HCT116 (cell line): ENCODE data around the gene THADA. TPM values are rescaled to one million over a fixed set of nuclear protein-coding genes. Genes with fewer than 3 reads are reported as not detected.

Experiments
- ATAC-seq: fragments of 200-7000 bp; cut with Tn5 transposase; 2 replicates; pipeline ENCODE4 v1.9.1; 2020; ENCODE audit warnings: mild to moderate bottlenecking, moderate library complexity
- BruUV-seq: library from RNA; stranded (reverse); fragments of 400-500 nt; replicated peaks from 2 replicates; lab custom pipeline; 2021; lab: Mats Ljungman, UMichigan
- CTCF ChIA-PET: fragments of 300-600 bp; sonication (Branson Sonifier 250); formaldehyde crosslinking; loops from one replicate; lab custom pipeline; 2021; ENCODE audit warnings: antibody characterized with exemption; lab: Charles Lee
- POLR2A ChIA-PET: fragments of 300-600, 350-600 bp; sonication (Branson Sonifier 250); formaldehyde crosslinking; loops from one replicate; lab custom pipeline; 2021; ENCODE audit warnings: antibody characterized with exemption; lab: Charles Lee
- RAD21 ChIA-PET, 2 experiments: fragments of 300-600 bp; sonication (Branson Sonifier 250); formaldehyde crosslinking; loops; one replicate each; lab custom pipeline; 2023; ENCODE audit warnings: low total read pairs in 2 of 2; ENCODE audit not compliant: uncharacterized antibody in 2 of 2, unreplicated experiment in 2 of 2, low non-redundant PET in 1 of 2; lab: Charles Lee
- DNase-seq: peaks from one replicate; pipeline ENCODE4 v3.0.0-alpha.2; 2010; ENCODE audit warnings: low read depth, low spot score
- H2AFZ ChIP-seq: fragments of 200-600 bp; shearing (Covaris generic), sonication (generic); 2 replicates; pipeline ENCODE4 v1.6.1; 2017; ENCODE audit warnings: low read depth, mixed run types, mixed read lengths, antibody characterized with exemption, low read length; ENCODE audit not compliant: poor library complexity, severe bottlenecking
- H3K27ac ChIP-seq: 2 replicates; pipeline ENCODE4 v1.5.1; 2012; ENCODE audit warnings: low read depth, low read length
- H3K27me3 ChIP-seq: fragments of 200-600 bp; sonication (generic); 2 replicates; pipeline ENCODE4 v1.6.1; 2016; ENCODE audit warnings: mixed run types, low read length, mixed read lengths; ENCODE audit not compliant: insufficient read depth
- H3K36me3 ChIP-seq, 2 experiments: fragments of 200-500 bp in 1 of 2; fragments of 200-600 bp in 1 of 2; sonication (Bioruptor generic) in 1 of 2; sonication (generic) in 1 of 2; 2 replicates each; pipeline versions ENCODE4 v1.5.1 to v1.6.1; 2014 to 2016; ENCODE audit warnings: low read length in 2 of 2, inconsistent platforms in 1 of 2, mixed read lengths in 1 of 2, mixed run types in 1 of 2; ENCODE audit not compliant: insufficient read depth in 2 of 2, control insufficient read depth in 1 of 2
- H3K4me1 ChIP-seq, 2 experiments: fragments of 200-600 bp in 1 of 2; sonication (generic) in 1 of 2; 2 replicates each; pipeline versions ENCODE4 v1.5.1 to v1.6.1; 2012 to 2017; ENCODE audit warnings: low read length in 2 of 2, inconsistent platforms in 1 of 2, mild to moderate bottlenecking in 1 of 2, mixed read lengths in 1 of 2, mixed run types in 1 of 2, moderate library complexity in 1 of 2; ENCODE audit not compliant: insufficient read depth in 2 of 2, control insufficient read depth in 1 of 2
- H3K4me2 ChIP-seq: fragments of 200-600 bp; sonication (generic); 2 replicates; pipeline ENCODE4 v1.6.1; 2017; ENCODE audit warnings: mixed run types, low read length, mixed read lengths
- H3K4me3 ChIP-seq, 2 experiments: fragments of 200-600 bp in 1 of 2; sonication (generic) in 1 of 2; replicated peaks in 1 of 2; 2 replicates each; pipeline ENCODE4 v1.5.1; 2011 to 2016; ENCODE audit warnings: low read length in 2 of 2, control low read depth in 1 of 2, low read depth in 1 of 2, mild to moderate bottlenecking in 1 of 2, mixed read lengths in 1 of 2, mixed run types in 1 of 2
- H3K79me2 ChIP-seq: fragments of 200-600 bp; sonication (generic); 2 replicates; pipeline ENCODE4 v1.6.1; 2017; ENCODE audit warnings: mild to moderate bottlenecking, mixed run types, low read length, moderate library complexity, mixed read lengths; ENCODE audit not compliant: insufficient read depth
- H3K9ac ChIP-seq: fragments of 200-600 bp; sonication (generic); 2 replicates; pipeline ENCODE4 v1.6.1; 2016; ENCODE audit warnings: low read length, mixed read lengths
- H3K9me2 ChIP-seq: fragments of 200-600 bp; sonication (generic), shearing (Covaris generic); 2 replicates; pipeline ENCODE4 v1.6.1; 2017; ENCODE audit warnings: mixed run types, mild to moderate bottlenecking, moderate library complexity; ENCODE audit not compliant: insufficient read depth
- H3K9me3 ChIP-seq, 2 experiments: fragments of 200-500 bp in 1 of 2; fragments of 200-600 bp in 1 of 2; sonication (Bioruptor generic) in 1 of 2; sonication (generic) in 1 of 2; 2 replicates each; pipeline ENCODE4 v1.6.1; 2014 to 2017; ENCODE audit warnings: low read length in 2 of 2, mixed read lengths in 2 of 2, inconsistent platforms in 1 of 2, low read depth in 1 of 2, mild to moderate bottlenecking in 1 of 2, mixed run types in 1 of 2, moderate library complexity in 1 of 2; ENCODE audit not compliant: control insufficient read depth in 1 of 2, insufficient read depth in 1 of 2
- H4K20me1 ChIP-seq: fragments of 200-600 bp; sonication (generic), shearing (Covaris generic); 2 replicates; pipeline ENCODE4 v1.6.1; 2017; ENCODE audit warnings: mixed run types, mild to moderate bottlenecking, moderate library complexity; ENCODE audit not compliant: insufficient read depth
- JUND ChIP-seq: IDR thresholded peaks from 2 replicates; pipeline ENCODE4 v1.6.1; 2012
- POLR2AphosphoS5 ChIP-seq: IDR thresholded peaks from 2 replicates; pipeline ENCODE4 v1.6.1; 2011; ENCODE audit warnings: mild to moderate bottlenecking, low read depth, low read length, moderate library complexity
- RAD21 ChIP-seq: IDR thresholded peaks from 2 replicates; pipeline ENCODE4 v1.6.1; 2012; ENCODE audit warnings: low read depth, mild to moderate bottlenecking
- SP1 ChIP-seq: IDR thresholded peaks from 2 replicates; pipeline ENCODE4 v1.6.1; 2012; ENCODE audit warnings: low read depth
- intact Hi-C: fragments of 100-400 bp; cut with micrococcal nuclease; formaldehyde crosslinking; loops from 2 replicates; pipeline ENCODE4 v1.10.0; 2022
- total RNA-seq: library from RNA; stranded (reverse); gene quantifications from one replicate; pipeline ENCODE4 v1.2.1, GENCODE V29; 2021; ENCODE audit not compliant: unreplicated experiment
- TF ChIP-seq, protein P1 (sequence below), 3 experiments: fragments of 200-600 bp in 1 of 3; sonication (generic) in 1 of 3; IDR thresholded peaks in 2 of 3; conservative IDR thresholded peaks in 1 of 3; 2 replicates each; pipeline ENCODE4 v1.5.1; 2012 to 2017; ENCODE audit warnings: low read depth in 2 of 3, low read length in 2 of 3, antibody characterized with exemption in 1 of 3, borderline replicate concordance in 1 of 3, control low read depth in 1 of 3, mild to moderate bottlenecking in 1 of 3, mixed read lengths in 1 of 3, mixed run types in 1 of 3, moderate library complexity in 1 of 3; ENCODE audit not compliant: insufficient read depth in 1 of 3
- TF ChIP-seq, protein P2 (sequence below): IDR thresholded peaks from 2 replicates; pipeline ENCODE4 v1.6.1; 2011; ENCODE audit warnings: mild to moderate bottlenecking, low read length, moderate library complexity; ENCODE audit not compliant: insufficient replicate concordance; ENCODE audit errors: extremely low read depth
- TF ChIP-seq, protein P3 (sequence below): IDR thresholded peaks from 2 replicates; pipeline ENCODE4 v1.6.1; 2012

The THADA gene
- total RNA-seq, 1 experiment from 2014 or later: 30.7 TPM

DNA sequence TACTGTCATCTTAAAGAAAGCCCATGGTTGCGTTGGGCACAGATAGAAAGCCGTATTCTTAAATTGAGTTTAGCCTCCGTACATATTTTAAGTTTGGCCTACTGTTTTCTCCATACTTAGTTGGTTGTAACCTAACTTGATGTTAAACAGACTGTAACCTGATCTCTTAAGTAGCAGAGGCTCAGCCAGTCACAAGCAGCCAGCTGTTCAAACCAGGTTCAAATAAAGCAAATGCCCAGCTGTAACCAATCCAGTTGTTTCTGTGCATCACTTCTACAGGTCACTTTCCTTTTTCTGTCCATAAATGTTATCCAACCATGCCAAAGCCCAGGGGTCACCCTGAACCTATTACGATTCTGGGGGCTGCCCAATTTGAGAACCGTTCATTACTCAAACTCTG is 10.0 kb upstream of the THADA start:
- no peaks in the 10 kb centered on the region for H3K79me2 ChIP-seq
- peaks cover 0 to 4% of the 10 kb centered on the region in 2 experiments; a peak in 1 of 4 replicates for H3K4me1 ChIP-seq
- no peak for DNase-seq
- ATAC-seq: no peak
- RAD21 ChIA-PET: interaction anchor here in 1 of 2 experiments (0.6 kb wide), 1 partner anchor 687 kb away, joined by 3 read pairs; no protein-coding TSS in a partner anchor
- no peak overlapping the region for H3K27ac ChIP-seq
- POLR2A ChIA-PET: interaction anchor here (2.3 kb wide), 1 partner anchor 9 kb away, joined by 27 read pairs; the partner anchor contains the start of gene THADA
- peak overlapping the region; percentile 97 for H2AFZ ChIP-seq
- no peak for TF ChIP-seq POLR2AphosphoS5
- TF ChIP-seq, protein P1, sequence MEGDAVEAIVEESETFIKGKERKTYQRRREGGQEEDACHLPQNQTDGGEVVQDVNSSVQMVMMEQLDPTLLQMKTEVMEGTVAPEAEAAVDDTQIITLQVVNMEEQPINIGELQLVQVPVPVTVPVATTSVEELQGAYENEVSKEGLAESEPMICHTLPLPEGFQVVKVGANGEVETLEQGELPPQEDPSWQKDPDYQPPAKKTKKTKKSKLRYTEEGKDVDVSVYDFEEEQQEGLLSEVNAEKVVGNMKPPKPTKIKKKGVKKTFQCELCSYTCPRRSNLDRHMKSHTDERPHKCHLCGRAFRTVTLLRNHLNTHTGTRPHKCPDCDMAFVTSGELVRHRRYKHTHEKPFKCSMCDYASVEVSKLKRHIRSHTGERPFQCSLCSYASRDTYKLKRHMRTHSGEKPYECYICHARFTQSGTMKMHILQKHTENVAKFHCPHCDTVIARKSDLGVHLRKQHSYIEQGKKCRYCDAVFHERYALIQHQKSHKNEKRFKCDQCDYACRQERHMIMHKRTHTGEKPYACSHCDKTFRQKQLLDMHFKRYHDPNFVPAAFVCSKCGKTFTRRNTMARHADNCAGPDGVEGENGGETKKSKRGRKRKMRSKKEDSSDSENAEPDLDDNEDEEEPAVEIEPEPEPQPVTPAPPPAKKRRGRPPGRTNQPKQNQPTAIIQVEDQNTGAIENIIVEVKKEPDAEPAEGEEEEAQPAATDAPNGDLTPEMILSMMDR (IDR thresholded peaks at IDR 0.05 in 2 of 3, conservative IDR thresholded peaks at IDR 0.05 in 1 of 3; ENCODE audit: borderline replicate concordance in 1 of 3, insufficient read depth in 1 of 3, low read depth in 2 of 3, low read length in 2 of 3): no peak
- no peak for TF ChIP-seq SP1
- TF ChIP-seq RAD21: no peak
- TF ChIP-seq JUND: no peak
- no peaks in the 10 kb centered on the region for H3K9me2 ChIP-seq
- H3K27me3 ChIP-seq: no peaks in the 10 kb centered on the region
- H3K4me3 ChIP-seq: no peak overlapping the region
- H3K9ac ChIP-seq: no peak overlapping the region
- H3K36me3 ChIP-seq: no peaks in the 10 kb centered on the region
- CTCF ChIA-PET: interaction anchor here (1.2 to 1.7 kb wide), 3 partner anchors 9 to 301 kb away, joined by 3 to 27 read pairs (median 8); partner anchors contain the start of gene THADA
- no peak overlapping the region for H3K4me2 ChIP-seq
- H4K20me1 ChIP-seq: no peaks in the 10 kb centered on the region
- intact Hi-C loops: loop anchor here (5.0 kb wide), 1 partner anchor 659 kb away; no protein-coding TSS in a partner anchor
- BruUV-seq: no TSS peak
- H3K9me3 ChIP-seq: no peaks in the 10 kb centered on the region

DNA sequence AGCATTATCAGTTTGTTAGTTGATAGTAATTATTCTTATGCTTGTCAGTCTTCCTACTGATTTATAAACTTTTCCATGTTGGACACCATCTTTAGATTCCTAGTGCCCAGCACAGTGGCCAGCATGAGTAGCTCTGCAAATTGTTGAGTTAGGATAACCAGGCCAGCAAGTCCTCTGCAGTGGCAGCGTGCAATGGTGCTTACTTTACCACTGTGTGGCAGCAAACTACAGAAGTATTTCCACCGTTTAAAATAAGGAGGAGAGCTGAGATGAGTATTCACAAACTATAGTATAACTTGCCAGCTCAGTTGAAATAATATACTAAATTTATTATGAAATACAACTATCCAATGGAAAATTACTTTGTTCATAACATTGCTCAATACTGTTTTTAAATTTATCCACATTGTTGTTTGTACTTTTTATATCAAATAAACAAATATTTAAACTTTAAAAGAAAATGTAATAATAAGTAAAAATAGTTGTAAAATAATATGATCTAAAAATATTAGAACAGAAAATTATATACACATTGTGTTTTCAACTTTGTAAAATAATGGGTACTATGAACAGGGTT is 9.3 kb upstream of the THADA start:
- H3K4me3 ChIP-seq: no peak overlapping the region
- BruUV-seq: no TSS peak
- no peaks in the 10 kb centered on the region for H3K9me2 ChIP-seq
- H3K36me3 ChIP-seq: no peaks in the 10 kb centered on the region
- no peak overlapping the region for H3K4me2 ChIP-seq
- no peaks in the 10 kb centered on the region for H3K9me3 ChIP-seq
- intact Hi-C loops: loop anchor here (5.0 kb wide), 1 partner anchor 658 kb away; no protein-coding TSS in a partner anchor
- no peak overlapping the region for H3K27ac ChIP-seq
- peak overlapping the region; percentile 97 for H2AFZ ChIP-seq
- TF ChIP-seq, protein P2, sequence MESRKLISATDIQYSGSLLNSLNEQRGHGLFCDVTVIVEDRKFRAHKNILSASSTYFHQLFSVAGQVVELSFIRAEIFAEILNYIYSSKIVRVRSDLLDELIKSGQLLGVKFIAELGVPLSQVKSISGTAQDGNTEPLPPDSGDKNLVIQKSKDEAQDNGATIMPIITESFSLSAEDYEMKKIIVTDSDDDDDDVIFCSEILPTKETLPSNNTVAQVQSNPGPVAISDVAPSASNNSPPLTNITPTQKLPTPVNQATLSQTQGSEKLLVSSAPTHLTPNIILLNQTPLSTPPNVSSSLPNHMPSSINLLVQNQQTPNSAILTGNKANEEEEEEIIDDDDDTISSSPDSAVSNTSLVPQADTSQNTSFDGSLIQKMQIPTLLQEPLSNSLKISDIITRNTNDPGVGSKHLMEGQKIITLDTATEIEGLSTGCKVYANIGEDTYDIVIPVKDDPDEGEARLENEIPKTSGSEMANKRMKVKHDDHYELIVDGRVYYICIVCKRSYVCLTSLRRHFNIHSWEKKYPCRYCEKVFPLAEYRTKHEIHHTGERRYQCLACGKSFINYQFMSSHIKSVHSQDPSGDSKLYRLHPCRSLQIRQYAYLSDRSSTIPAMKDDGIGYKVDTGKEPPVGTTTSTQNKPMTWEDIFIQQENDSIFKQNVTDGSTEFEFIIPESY: no peak
- TF ChIP-seq, protein P1 (IDR thresholded peaks at IDR 0.05 in 2 of 3, conservative IDR thresholded peaks at IDR 0.05 in 1 of 3; ENCODE audit: borderline replicate concordance in 1 of 3, insufficient read depth in 1 of 3, low read depth in 2 of 3, low read length in 2 of 3): peak; percentile 56 to 73 (median 71); a peak in 5 of 6 replicates
- TF ChIP-seq RAD21: peak; percentile 67
- TF ChIP-seq, protein P3, sequence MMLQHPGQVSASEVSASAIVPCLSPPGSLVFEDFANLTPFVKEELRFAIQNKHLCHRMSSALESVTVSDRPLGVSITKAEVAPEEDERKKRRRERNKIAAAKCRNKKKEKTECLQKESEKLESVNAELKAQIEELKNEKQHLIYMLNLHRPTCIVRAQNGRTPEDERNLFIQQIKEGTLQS: no peak
- TF ChIP-seq, all 23 proteins: peak for 2
- no peaks in the 10 kb centered on the region for H4K20me1 ChIP-seq
- POLR2A ChIA-PET: interaction anchor here (2.3 kb wide), 1 partner anchor 9 kb away, joined by 27 read pairs; the partner anchor contains the start of gene THADA
- DNase-seq (peak; percentile 51), ATAC-seq (peak; percentile 90)
- H3K79me2 ChIP-seq: no peaks in the 10 kb centered on the region
- CTCF ChIA-PET: interaction anchor here (0.6 to 1.7 kb wide), 11 partner anchors 9 to 659 kb away, joined by 3 to 27 read pairs (median 3); partner anchors contain the start of genes DYNC2LI1, PLEKHH2 and THADA
- H3K4me1 ChIP-seq: peaks cover 0 to 4% of the 10 kb centered on the region in 2 experiments; a peak in 1 of 4 replicates
- no peak overlapping the region for H3K9ac ChIP-seq
- RAD21 ChIA-PET: interaction anchor here in 1 of 2 experiments (0.6 kb wide), 1 partner anchor 687 kb away, joined by 3 read pairs; no protein-coding TSS in a partner anchor
- H3K27me3 ChIP-seq: no peaks in the 10 kb centered on the region
